HL-60 (cell line): Measurements from ENCODE around the gene PPP3CA.

Experiments
- DNase-seq, 2 experiments: peaks; one replicate each; pipeline ENCODE4 v3.0.0-alpha.2; 2010 to 2020; ENCODE audit warnings: low read depth in 1 of 2, low spot score in 1 of 2
- H3K27ac ChIP-seq: fragments of 250-450 bp; sonication (Bioruptor Pico); replicated peaks from 2 replicates; pipeline ENCODE4 v1.5.1; 2020; ENCODE audit warnings: mild to moderate bottlenecking, moderate library complexity
- H3K27me3 ChIP-seq: fragments of 250-450 bp; sonication (Bioruptor Pico); 2 replicates; pipeline ENCODE4 v1.5.1; 2021; ENCODE audit warnings: mild to moderate bottlenecking, moderate library complexity; ENCODE audit not compliant: insufficient read depth, poor library complexity, severe bottlenecking
- H3K4me3 ChIP-seq: replicated peaks from 2 replicates; pipeline ENCODE4 v1.5.1; 2011; ENCODE audit warnings: mild to moderate bottlenecking, control low read depth, low read length; ENCODE audit not compliant: insufficient read depth
- CTCF ChIP-seq: IDR thresholded peaks from one replicate; pipeline ENCODE4 v1.5.1; 2011; ENCODE audit warnings: low read length, control low read depth, inconsistent platforms; ENCODE audit not compliant: insufficient read depth
- GABPA ChIP-seq: IDR thresholded peaks from 2 replicates; pipeline ENCODE4 v1.6.1; 2012; ENCODE audit warnings: low read depth
- POLR2AphosphoS5 ChIP-seq: IDR thresholded peaks from 2 replicates; pipeline ENCODE4 v1.6.1; 2012; ENCODE audit warnings: low read depth
- REST ChIP-seq: IDR thresholded peaks from 2 replicates; pipeline ENCODE4 v1.6.1; 2012; ENCODE audit warnings: low read depth; ENCODE audit not compliant: insufficient replicate concordance
- SPI1 ChIP-seq: IDR thresholded peaks from 2 replicates; pipeline ENCODE4 v1.6.1; 2012; ENCODE audit warnings: low read depth, mild to moderate bottlenecking, borderline replicate concordance

Gene PPP3CA

GRCh38 chr4:101346351-101347266, 717 bp downstream of the PPP3CA start:
- peak; percentile 45 to 80 for DNase-seq
- H3K27ac ChIP-seq, result peak overlapping the region; percentile 91
- H3K4me3 ChIP-seq, result peak overlapping the region; percentile 73
- no peaks in the 10 kb centered on the region for H3K27me3 ChIP-seq
- TF ChIP-seq POLR2AphosphoS5 (peak; percentile 27; the same call in 1 of the 2 replicates), SPI1 (peak; percentile 86), CTCF (no peak), GABPA (no peak), REST (peak; percentile 32)

DNA sequence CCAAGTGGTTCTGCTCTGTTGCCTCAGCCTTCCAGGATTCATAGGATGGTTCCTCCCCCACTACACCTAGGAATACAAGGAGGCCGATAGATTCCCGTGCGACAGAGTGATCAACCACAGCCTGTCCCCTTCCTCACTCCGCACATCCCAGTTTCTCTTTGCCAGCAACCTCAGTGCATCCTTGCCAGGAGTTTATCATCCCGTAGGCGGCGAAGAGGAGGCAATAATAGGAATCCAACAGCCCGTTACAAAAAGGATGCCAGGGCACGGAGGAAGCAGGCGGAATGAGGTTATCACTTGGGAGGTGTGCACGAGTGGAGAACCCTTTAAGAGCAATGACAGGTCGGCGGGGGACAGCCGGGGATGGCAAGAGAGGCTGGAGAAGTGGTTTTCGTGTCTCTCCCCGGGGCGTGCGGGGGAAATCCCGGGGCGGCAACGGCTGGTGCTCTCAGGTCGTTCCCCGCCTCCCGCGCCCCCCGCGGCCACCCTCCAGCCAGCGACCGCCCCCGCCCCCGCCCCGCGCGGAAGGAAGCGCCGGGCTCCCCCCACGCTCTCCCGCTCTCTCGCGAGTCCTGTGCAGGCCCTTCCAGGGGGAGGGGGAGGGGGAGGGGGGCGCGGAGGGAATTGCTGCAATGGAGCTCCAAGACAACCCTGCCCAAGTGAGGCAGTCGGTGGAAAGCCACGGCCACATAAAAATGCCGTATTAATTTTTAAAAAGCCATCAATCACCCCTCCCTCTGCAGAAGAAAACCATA, 1.6 kb downstream of the PPP3CA start:
- TF ChIP-seq GABPA, result no peak
- no peak for TF ChIP-seq CTCF
- TF ChIP-seq POLR2AphosphoS5, result peak; percentile 61; the same call in 1 of the 2 replicates
- no peak for TF ChIP-seq REST
- Histone ChIP-seq H3K27ac (peak overlapping the region; percentile 91), H3K27me3 (no peaks in the 10 kb centered on the region), H3K4me3 (peak overlapping the region; percentile 73)
- DNase-seq, result peak in 1 of 2 experiments; percentile 10

GRCh38 chr4:101345271-101345595, 2.1 kb downstream of the PPP3CA start:
- Histone ChIP-seq H3K27me3 (no peaks in the 10 kb centered on the region), H3K27ac (peak overlapping the region; percentile 91), H3K4me3 (peak overlapping the region; percentile 73)
- TF ChIP-seq POLR2AphosphoS5 (no peak), CTCF (no peak), REST (no peak), GABPA (no peak), SPI1 (no peak)
- DNase-seq, result peak; percentile 11 to 67
